AG04449 (cell line): Measurements from ENCODE around the gene MRC1.

Experiments
- CTCF ChIA-PET: fragments of 350-600 bp; formaldehyde crosslinking; extraction: SDS; loops from one replicate; lab custom pipeline; 2021; ENCODE audit warnings: antibody characterized with exemption; lab: Yijun Ruan, JAX
- POLR2A ChIA-PET: fragments of 400-600, 350-600 bp; formaldehyde crosslinking; extraction: SDS; loops from one replicate; lab custom pipeline; 2020; ENCODE audit warnings: antibody characterized with exemption, inconsistent platforms; lab: Yijun Ruan, JAX
- DNase-seq: peaks from one replicate; pipeline ENCODE4 v3.0.0-alpha.2; 2010; ENCODE audit warnings: low read depth, low spot score
- H3K4me3 ChIP-seq: 2 replicates; pipeline ENCODE4 v1.5.1; 2011; ENCODE audit warnings: low read depth, mild to moderate bottlenecking, control low read depth, low read length
- TF ChIP-seq, protein P1 (sequence below): IDR thresholded peaks from one replicate; pipeline ENCODE4 v1.5.1; 2011; ENCODE audit warnings: mild to moderate bottlenecking, moderate library complexity, low read length, control low read depth, inconsistent platforms; ENCODE audit not compliant: insufficient read depth; ENCODE audit errors: missing control alignments

Gene MRC1

DNA sequence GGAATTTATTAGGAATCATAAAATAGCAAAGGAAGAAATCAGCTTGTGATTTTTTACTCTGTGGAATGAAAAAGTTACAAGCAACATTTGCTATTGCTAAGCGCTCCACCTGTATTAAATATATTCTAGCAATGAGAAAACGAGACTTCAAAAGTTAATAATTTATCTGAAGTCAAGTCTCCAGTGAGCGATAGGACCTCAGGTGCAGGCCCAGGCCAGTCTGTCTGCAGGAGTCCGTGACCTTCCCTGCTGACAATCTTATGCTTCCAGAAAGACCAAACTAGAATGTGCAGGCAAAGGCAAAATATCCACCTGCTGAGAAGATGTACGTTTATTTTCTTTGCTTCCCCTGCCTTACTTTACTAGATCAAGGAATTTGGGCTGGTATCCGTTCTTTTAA lies 22.7 kb downstream of the MRC1 start:
- ChIA-PET POLR2A (no interaction called here), CTCF (no interaction called here)
- H3K4me3 ChIP-seq = no peak overlapping the region
- no peak for DNase-seq
- TF ChIP-seq, protein P1, sequence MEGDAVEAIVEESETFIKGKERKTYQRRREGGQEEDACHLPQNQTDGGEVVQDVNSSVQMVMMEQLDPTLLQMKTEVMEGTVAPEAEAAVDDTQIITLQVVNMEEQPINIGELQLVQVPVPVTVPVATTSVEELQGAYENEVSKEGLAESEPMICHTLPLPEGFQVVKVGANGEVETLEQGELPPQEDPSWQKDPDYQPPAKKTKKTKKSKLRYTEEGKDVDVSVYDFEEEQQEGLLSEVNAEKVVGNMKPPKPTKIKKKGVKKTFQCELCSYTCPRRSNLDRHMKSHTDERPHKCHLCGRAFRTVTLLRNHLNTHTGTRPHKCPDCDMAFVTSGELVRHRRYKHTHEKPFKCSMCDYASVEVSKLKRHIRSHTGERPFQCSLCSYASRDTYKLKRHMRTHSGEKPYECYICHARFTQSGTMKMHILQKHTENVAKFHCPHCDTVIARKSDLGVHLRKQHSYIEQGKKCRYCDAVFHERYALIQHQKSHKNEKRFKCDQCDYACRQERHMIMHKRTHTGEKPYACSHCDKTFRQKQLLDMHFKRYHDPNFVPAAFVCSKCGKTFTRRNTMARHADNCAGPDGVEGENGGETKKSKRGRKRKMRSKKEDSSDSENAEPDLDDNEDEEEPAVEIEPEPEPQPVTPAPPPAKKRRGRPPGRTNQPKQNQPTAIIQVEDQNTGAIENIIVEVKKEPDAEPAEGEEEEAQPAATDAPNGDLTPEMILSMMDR = no peak

DNA sequence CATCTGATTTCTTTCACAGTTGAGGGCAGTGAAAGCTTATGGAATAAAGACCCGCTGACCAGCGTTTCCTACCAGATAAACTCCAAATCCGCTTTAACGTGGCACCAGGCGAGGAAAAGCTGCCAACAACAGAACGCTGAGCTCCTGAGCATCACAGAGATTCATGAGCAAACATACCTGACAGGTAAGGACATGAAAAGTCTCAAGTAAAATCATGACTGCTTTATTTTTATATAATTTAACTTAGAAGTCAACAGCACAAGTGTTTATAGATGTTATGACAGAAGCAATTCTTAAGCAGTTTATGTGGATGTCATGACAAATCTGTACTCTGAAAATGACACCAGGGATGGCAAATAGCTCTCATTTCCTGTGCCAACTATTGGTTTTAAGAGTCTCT lies 24.5 kb downstream of the MRC1 start:
- CTCF ChIA-PET = interaction anchor here (1.3 to 3.2 kb wide), 2 partner anchors 12 to 91 kb away, joined by 3 to 12 read pairs; no protein-coding TSS in a partner anchor
- no peak for DNase-seq
- POLR2A ChIA-PET = no interaction called here
- TF ChIP-seq, protein P1 = no peak
- no peak overlapping the region for H3K4me3 ChIP-seq

DNA sequence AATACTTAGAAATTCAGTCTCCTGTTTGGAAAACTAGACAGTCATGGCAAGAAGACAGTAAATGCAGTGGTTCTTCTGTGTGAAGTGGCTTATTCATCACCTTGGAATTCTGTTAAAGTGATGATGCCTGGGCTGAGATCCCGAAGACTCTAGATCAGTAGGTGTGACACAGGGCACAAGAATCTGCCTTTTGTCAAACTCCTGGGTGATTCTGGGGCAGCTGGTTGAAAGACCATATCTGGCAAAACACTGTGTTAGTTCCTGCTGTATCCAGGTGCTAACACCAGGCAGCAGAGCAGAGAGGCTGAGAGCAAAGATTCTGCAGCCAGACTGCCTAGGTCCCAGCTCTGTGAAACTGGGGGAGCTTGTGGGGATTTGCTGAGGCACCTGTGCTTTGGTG lies 26.5 kb downstream of the MRC1 start:
- TF ChIP-seq, protein P1 = no peak
- POLR2A ChIA-PET = no interaction called here
- CTCF ChIA-PET = interaction anchor here (1.0 to 3.2 kb wide), 2 partner anchors 9 to 10 kb away, joined by 3 to 12 read pairs; no protein-coding TSS in a partner anchor
- H3K4me3 ChIP-seq = no peak overlapping the region
- DNase-seq = peak; percentile 71

DNA sequence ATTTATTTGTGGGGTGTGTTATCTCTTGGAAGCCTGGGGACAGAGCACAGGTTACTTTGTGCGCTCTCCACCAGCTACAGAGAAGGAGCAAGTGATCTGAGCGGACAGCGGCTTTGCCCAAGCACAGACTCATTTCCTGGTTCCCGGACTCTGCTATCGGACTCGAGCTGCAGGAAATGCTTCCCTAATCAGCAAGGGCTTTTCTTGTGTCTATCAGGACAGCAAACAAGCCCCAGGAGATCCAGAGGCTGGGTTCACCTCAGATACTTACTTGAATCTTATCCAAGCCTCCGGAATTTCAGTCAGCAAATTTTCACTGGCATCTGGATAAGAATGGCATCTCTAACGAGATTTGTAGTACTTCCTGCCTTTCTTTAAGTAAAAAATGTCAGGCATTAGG lies 27.8 kb downstream of the MRC1 start:
- CTCF ChIA-PET = interaction anchor here (3.2 kb wide), 1 partner anchor 9 kb away, joined by 12 read pairs; no protein-coding TSS in a partner anchor

DNA sequence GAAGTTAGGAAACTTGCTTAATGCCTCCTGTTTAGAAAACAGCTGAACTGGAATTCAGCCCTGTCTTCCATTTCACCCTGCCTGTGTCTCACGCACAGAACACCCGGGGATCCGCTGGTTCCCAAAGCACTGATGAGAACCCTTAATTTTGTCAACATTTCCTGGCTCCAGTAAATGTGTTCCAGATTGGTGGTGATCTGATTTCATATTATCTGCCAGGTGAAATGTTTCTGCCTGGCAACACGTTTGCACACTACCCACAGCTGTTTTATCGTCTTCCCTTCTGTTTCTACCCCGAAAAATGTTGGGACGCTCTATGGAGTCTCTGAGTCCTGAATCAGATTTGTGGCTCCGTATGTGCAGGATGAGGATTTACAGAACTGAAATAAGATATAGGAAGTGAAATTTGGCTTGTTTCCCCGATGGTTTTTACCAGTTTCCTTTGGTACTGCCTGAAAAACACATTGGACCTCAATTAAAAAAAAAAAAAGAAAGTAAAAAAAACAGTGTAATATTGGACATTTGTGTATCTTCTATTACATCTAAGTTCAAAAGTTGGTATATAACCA lies 29.0 kb downstream of the MRC1 start:
- POLR2A ChIA-PET = no interaction called here
- DNase-seq = no peak
- no peak overlapping the region for H3K4me3 ChIP-seq
- CTCF ChIA-PET = interaction anchor here (1.0 to 2.0 kb wide), 3 partner anchors 9 to 379 kb away, joined by 3 to 13 read pairs (median 5); no protein-coding TSS in a partner anchor
- TF ChIP-seq, protein P1 = no peak

More for the DNA sequence above, 27.8 kb downstream of the MRC1 start:
- H3K4me3 ChIP-seq = peak overlapping the region; percentile 31
- no peak for DNase-seq
- POLR2A ChIA-PET = interaction anchor here (0.6 kb wide), 1 partner anchor 15 kb away, joined by 3 read pairs; no protein-coding TSS in a partner anchor
- TF ChIP-seq, protein P1 = no peak

DNA sequence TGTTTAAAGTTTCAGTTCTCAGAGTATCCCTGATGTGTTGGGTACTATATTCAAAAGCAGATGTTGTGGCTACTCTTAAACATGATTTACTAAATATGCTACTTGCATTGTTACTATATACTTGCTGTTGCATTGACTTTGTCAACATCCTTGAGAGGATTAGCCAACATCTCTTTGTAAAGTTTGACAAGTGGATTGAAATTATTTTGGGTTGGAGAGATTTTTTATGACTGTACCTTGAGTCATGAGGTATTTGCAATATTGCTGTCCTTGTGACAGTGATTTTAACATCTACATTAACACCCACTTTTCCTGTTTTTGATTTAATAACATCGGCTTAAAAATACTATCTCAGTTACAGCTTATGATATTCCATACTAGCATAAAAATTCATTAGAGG lies 31.9 kb downstream of the MRC1 start:
- CTCF ChIA-PET = no interaction called here
- TF ChIP-seq, protein P1 = no peak
- POLR2A ChIA-PET = no interaction called here
- no peak overlapping the region for H3K4me3 ChIP-seq
- no peak for DNase-seq
